K562 (cell line): Measurements from ENCODE around the gene SPEM1. TPM values are rescaled to one million over a fixed set of nuclear protein-coding genes. Genes with fewer than 3 reads are reported as not detected.

Source experiments
- ATAC-seq: fragments of 200-7000 bp; cut with Tn5 transposase; 3 replicates; pipeline ENCODE4 v1.9.1; 2020; ENCODE audit warnings: moderate library complexity
- BruUV-seq: library from RNA; stranded (reverse); fragments of 400-500 nt; replicated peaks from 2 replicates; lab custom pipeline; 2021; lab: Mats Ljungman, UMichigan
- CTCF ChIA-PET: fragments of 300-600 bp; formaldehyde crosslinking; extraction: SDS; loops from one replicate; lab custom pipeline; 2021; ENCODE audit warnings: low intra/inter-chr PET ratio; lab: Yijun Ruan, JAX
- POLR2A ChIA-PET: fragments of 300-600, 350-650 bp; sonication (Branson Sonifier 250); formaldehyde crosslinking; extraction: SDS; loops from one replicate; lab custom pipeline; 2021; ENCODE audit warnings: antibody characterized with exemption, inconsistent platforms; lab: Yijun Ruan, JAX
- DNase-seq, 4 experiments: peaks; one replicate each; pipeline versions ENCODE4 v3.0.0 to v3.0.0-alpha.2; 2011 to 2018; ENCODE audit warnings: low spot score in 3 of 4, mixed read lengths in 3 of 4; ENCODE audit errors: extremely low read depth in 1 of 4
- FAIRE-seq: peaks from 2 replicates; lab custom pipeline; 2011; peaks lifted over from hg19 to GRCh38; lab: Jason Lieb, UNC
- H2AFZ ChIP-seq: 2 replicates; pipeline ENCODE4 v1.6.0; 2011; ENCODE audit warnings: low read depth, low read length, control low read depth, inconsistent platforms
- H3K27ac ChIP-seq: fragments of 200-600 bp; 3 replicates; pipeline ENCODE4 v1.8.0; 2011; ENCODE audit warnings: low read depth, mild to moderate bottlenecking, control low read depth, inconsistent platforms, low read length, moderate library complexity, mixed read lengths; ENCODE audit errors: extremely low read depth
- H3K27me3 ChIP-seq, 2 experiments: fragments of 300-600 bp in 1 of 2; 2 replicates in 1 of 2; 3 replicates in 1 of 2; pipeline versions ENCODE4 v1.6.0 to v1.8.0; 2011; ENCODE audit warnings: inconsistent platforms in 2 of 2, low read length in 2 of 2, mild to moderate bottlenecking in 1 of 2, mixed read lengths in 1 of 2, moderate library complexity in 1 of 2; ENCODE audit not compliant: control insufficient read depth in 2 of 2, insufficient read depth in 2 of 2
- H3K36me3 ChIP-seq: fragments of 300-600 bp; 3 replicates; pipeline ENCODE4 v1.8.0; 2011; ENCODE audit warnings: mild to moderate bottlenecking, low read length, inconsistent platforms; ENCODE audit not compliant: control insufficient read depth, insufficient read depth
- H3K4me1 ChIP-seq, 2 experiments: fragments of 200-600 bp in 1 of 2; replicated peaks in 1 of 2; 2 replicates in 1 of 2; 3 replicates in 1 of 2; pipeline versions ENCODE4 v1.5.1 to v1.8.0; 2011; ENCODE audit warnings: inconsistent platforms in 2 of 2, low read length in 2 of 2, mild to moderate bottlenecking in 1 of 2, mixed read lengths in 1 of 2, moderate library complexity in 1 of 2; ENCODE audit not compliant: control insufficient read depth in 2 of 2, insufficient read depth in 2 of 2
- H3K4me2 ChIP-seq: 2 replicates; pipeline ENCODE4 v1.6.1; 2011; ENCODE audit warnings: low read length, control low read depth, inconsistent platforms, mixed read lengths; ENCODE audit not compliant: insufficient read depth
- H3K4me3 ChIP-seq: fragments of 200-600 bp; sonication (generic), shearing (Covaris generic); 2 replicates; pipeline ENCODE4 v1.5.1; 2016; ENCODE audit warnings: control low read depth, inconsistent platforms
- H3K79me2 ChIP-seq: fragments of 200-600 bp; 3 replicates; pipeline ENCODE4 v1.8.0; 2011; ENCODE audit warnings: low read length, inconsistent platforms; ENCODE audit not compliant: control insufficient read depth, insufficient read depth
- H3K9ac ChIP-seq, 2 experiments: 2 replicates each; pipeline versions ENCODE4 v1.6.0 to v1.6.1; 2011; ENCODE audit warnings: low read depth in 2 of 2, low read length in 2 of 2, control low read depth in 1 of 2, inconsistent platforms in 1 of 2, mild to moderate bottlenecking in 1 of 2, mixed read lengths in 1 of 2; ENCODE audit not compliant: insufficient read depth in 1 of 2
- H3K9me1 ChIP-seq: one replicate; pipeline ENCODE4 v1.6.0; 2011; ENCODE audit warnings: inconsistent platforms, mild to moderate bottlenecking, low read length, moderate library complexity; ENCODE audit not compliant: control insufficient read depth, insufficient read depth
- H3K9me3 ChIP-seq: replicated peaks from 2 replicates; pipeline ENCODE4 v1.5.1; 2011; ENCODE audit warnings: low read depth, low read length, inconsistent platforms; ENCODE audit not compliant: control insufficient read depth, insufficient read depth
- H4K20me1 ChIP-seq: replicated peaks from 2 replicates; pipeline ENCODE4 v1.6.1; 2011; ENCODE audit warnings: low read length, inconsistent platforms, mixed read lengths; ENCODE audit not compliant: control insufficient read depth, insufficient read depth
- CHD2 ChIP-seq: IDR thresholded peaks from 2 replicates; pipeline ENCODE4 v1.6.1; 2011; ENCODE audit warnings: low read depth, low read length
- CXXC5 ChIP-seq: fragments of 250-450 bp; sonication (Bioruptor Pico); IDR thresholded peaks from 2 replicates; pipeline ENCODE4 v1.8.0; 2022; ENCODE audit warnings: inconsistent platforms, mild to moderate bottlenecking, moderate library complexity
- EP300 ChIP-seq: IDR thresholded peaks from 2 replicates; pipeline ENCODE4 v1.6.1; 2012; ENCODE audit warnings: low read length, improper control_type of control experiment
- GTF2F1 ChIP-seq: IDR thresholded peaks from 2 replicates; pipeline ENCODE4 v1.6.1; 2011; ENCODE audit warnings: low read depth, low read length, improper control_type of control experiment
- HLTF ChIP-seq: fragments of 450-650 bp; IDR thresholded peaks from 2 replicates; pipeline ENCODE4 v1.6.1; 2016
- NBN ChIP-seq: fragments of 450-650 bp; IDR thresholded peaks from 2 replicates; pipeline ENCODE4 v1.6.1; 2016; ENCODE audit warnings: low read depth, mild to moderate bottlenecking
- NCOA6 ChIP-seq: fragments of 450-650 bp; IDR thresholded peaks from 2 replicates; pipeline ENCODE4 v1.6.1; 2017; ENCODE audit warnings: mild to moderate bottlenecking
- NFRKB ChIP-seq: fragments of 450-650 bp; IDR thresholded peaks from 2 replicates; pipeline ENCODE4 v1.6.1; 2016; ENCODE audit warnings: low read depth
- OTX1 ChIP-seq: fragments of 450-650 bp; formaldehyde crosslinking; IDR thresholded peaks from 2 replicates; pipeline ENCODE4 v1.4.0; 2022; ENCODE audit warnings: mild to moderate bottlenecking
- PHB2 ChIP-seq: fragments of 450-650 bp; IDR thresholded peaks from 2 replicates; pipeline ENCODE4 v1.6.1; 2017; ENCODE audit warnings: low read depth
- PHF8 ChIP-seq: fragments of 200-600 bp; sonication (generic); IDR thresholded peaks from 2 replicates; pipeline ENCODE4 v1.6.1; 2012; ENCODE audit warnings: mixed run types, mild to moderate bottlenecking, inconsistent platforms, low read length, moderate library complexity, borderline replicate concordance
- ZBTB33 ChIP-seq: sonication (generic); formaldehyde crosslinking; IDR thresholded peaks from 2 replicates; pipeline ENCODE4 v1.8.1; 2023; ENCODE audit warnings: mild to moderate bottlenecking, missing genetic modification reagents
- ZBTB34 ChIP-seq: fragments of 250-450 bp; sonication (Bioruptor Pico); IDR thresholded peaks from 2 replicates; pipeline ENCODE4 v1.8.0; 2021; ENCODE audit warnings: mild to moderate bottlenecking, moderate library complexity
- WGBS: fragments of 100-300 bp; shearing (Covaris generic); methylation state at CpG from one replicate; pipeline ENCODE4 v1.1.6; 2016; ENCODE audit warnings: low coverage, mixed read lengths; ENCODE audit not compliant: insufficient coverage; ENCODE audit errors: missing lambda C conversion rate; 5-methylcytosine and 5-hydroxymethylcytosine counted together
- in situ Hi-C: fragments of 300-500 bp; cut with MboI; formaldehyde crosslinking; loops from 4 replicates; pipeline ENCODE4 v1.15.0; 2018; ENCODE audit warnings: inconsistent platforms, mixed read lengths
- intact Hi-C: fragments of 100-400 bp; cut with micrococcal nuclease; formaldehyde crosslinking; loops from 2 replicates; pipeline ENCODE4 v1.14.2; 2022
- polyA plus RNA-seq, 8 experiments: library from polyadenylated mRNA; depleted of rRNA in 4 of 8; stranded (reverse) in 5 of 8; unstranded in 3 of 8; fragments of >200 nt; fragmentation: Nextera tagmentation in 2 of 8; fragmentation: Illumina TruSeq in 1 of 8; extraction: Ambion mirVana in 2 of 8; extraction: Trizol in 1 of 8; gene quantifications; 2 replicates each; pipeline versions ENCODE4 v1.2.1 to v1.2.3, GENCODE V29; 2011 to 2014; ENCODE audit warnings: inconsistent platforms in 1 of 8, missing spikeins in 1 of 8
- total RNA-seq, 7 experiments: library from RNA; depleted of rRNA in 6 of 7; stranded (reverse); fragments of >200 nt in 6 of 7; fragmentation: Illumina TruSeq in 2 of 7; extraction: Trizol in 2 of 7; gene quantifications; 2 replicates each; pipeline versions ENCODE4 v1.2.1 to v1.2.3, GENCODE V29; 2011 to 2021; ENCODE audit warnings: low replicate concordance in 1 of 7

Gene SPEM1
- total and polyA plus RNA-seq, 9 of the 15 experiments (the other 6 are each of a cell fraction or from before 2014, with no cell fraction given) = not detected

GRCh38 chr17:7439462-7440112 lies 19.5 kb downstream of the SPEM1 start, which contains the start of gene FGF11:
Gene FGF11 (plus strand): TSS chr17:7439512. CDS start chr17:7439621, 109 bp downstream.
- H3K4me1 ChIP-seq = peaks cover 20 to 71% of the 10 kb centered on the region in 2 experiments; a peak in 4 of 5 replicates
- DNase-seq = no peak
- peaks cover 3% of the 10 kb centered on the region for H3K9me1 ChIP-seq
- no peak for FAIRE-seq
- in situ Hi-C loops = no loop called here
- no peaks in the 10 kb centered on the region for H3K9me3 ChIP-seq
- no peaks in the 10 kb centered on the region for H3K27me3 ChIP-seq
- H3K4me2 ChIP-seq = peak within 1 kb of the TSS; percentile 76
- ChIA-PET CTCF (no interaction called here), POLR2A (interaction anchor here (0.8 kb wide), 1 partner anchor 117 kb away, joined by 3 read pairs; no protein-coding TSS in a partner anchor)
- 61% methylated on average over 14 of the region's 50 CpGs for WGBS
- peak within 1 kb of the TSS; percentile 68 to 92; a peak in 3 of 4 replicates for H3K9ac ChIP-seq
- no peaks in the 10 kb centered on the region for H3K36me3 ChIP-seq
- H3K79me2 ChIP-seq = peaks cover 7% of the 10 kb centered on the region; the same call in 2 of the 3 replicates
- no peak for ATAC-seq
- H3K4me3 ChIP-seq = peak within 1 kb of the TSS; percentile 52
- BruUV-seq = no TSS peak
- H3K27ac ChIP-seq = peak within 1 kb of the TSS; percentile 62; the same call in 1 of the 3 replicates
- H4K20me1 ChIP-seq = no peaks in the 10 kb centered on the region
- TF ChIP-seq NBN (no peak), GTF2F1 (no peak), PHF8 (peak; percentile 13; the same call in 1 of the 2 replicates), NFRKB (no peak), PHB2 (no peak), ZBTB34 (no peak), OTX1 (no peak), CHD2 (peak; percentile 32; the same call in 1 of the 2 replicates), EP300 (no peak), NCOA6 (no peak), ZBTB33 (CRISPR knock-in tag) (peak; percentile 88), CXXC5 (CRISPR knock-in tag) (no peak), HLTF (no peak)
- TF ChIP-seq, all 486 proteins: peak for 3
- intact Hi-C loops = loop anchor here (5.0 kb wide), 2 partner anchors 37 to 43 kb away; partner anchors contain the start of genes POLR2A, SLC35G6 and TMEM256
- peak within 1 kb of the TSS; percentile 89 for H2AFZ ChIP-seq
